CD4-positive, alpha-beta T cell treated with Interleukin-6 at 100 ng/mL for 8 hours (primary cell): ENCODE measurements around the gene KRTAP12-3.

Experiments used
- DNase-seq: peaks from one replicate; pipeline ENCODE4 v3.0.0-alpha.2; 2020; ENCODE audit warnings: mixed read lengths, low spot score

KRTAP12-3 gene

DNA sequence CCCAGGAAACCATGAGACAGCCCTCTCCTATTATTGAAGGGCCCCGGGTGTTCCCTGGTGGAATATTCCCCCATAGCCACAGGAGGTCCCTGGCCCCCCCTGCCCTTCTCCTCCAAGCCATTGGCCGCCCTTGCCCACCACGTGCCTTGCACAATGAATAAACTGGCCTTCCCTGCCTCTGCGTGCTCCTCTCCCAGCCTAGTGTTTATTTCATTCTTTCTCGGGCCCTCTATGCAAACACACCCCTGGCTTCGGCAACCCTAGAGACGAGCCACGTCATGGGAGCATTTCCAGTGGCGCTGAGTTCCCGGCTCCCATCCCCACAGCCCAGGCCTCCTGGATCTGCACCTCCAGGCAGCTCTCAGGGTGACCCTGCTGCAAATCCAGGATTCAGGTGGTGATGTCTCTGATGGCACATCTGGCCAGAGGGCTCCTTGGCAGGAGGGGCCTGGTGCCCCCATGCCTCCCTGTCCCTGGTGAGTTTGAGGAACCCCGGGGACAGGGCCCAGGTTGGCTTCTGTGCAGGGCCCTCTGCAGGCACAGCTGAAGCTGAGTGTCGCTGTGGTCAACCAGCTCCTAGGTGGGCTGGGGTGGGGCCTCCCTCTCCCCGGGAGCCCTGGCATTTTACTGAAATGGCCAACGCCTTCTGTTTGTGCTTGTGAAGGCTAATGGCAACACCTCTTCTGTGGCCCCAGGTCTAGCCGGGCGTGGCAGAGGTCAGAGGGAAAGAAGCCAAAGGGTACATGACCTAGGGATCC lies 45.4 kb downstream of the KRTAP12-3 start:
- no peak for DNase-seq

GRCh38 chr21:44703731-44704635 lies 46.3 kb downstream of the KRTAP12-3 start:
- DNase-seq, result no peak

- no peak for DNase-seq
Observed at GRCh38 chr21:44704636-44705001, 46.9 kb downstream of the KRTAP12-3 start.

- no peak for DNase-seq
Observed at GRCh38 chr21:44706026-44706705, 48.4 kb downstream of the KRTAP12-3 start.

DNA sequence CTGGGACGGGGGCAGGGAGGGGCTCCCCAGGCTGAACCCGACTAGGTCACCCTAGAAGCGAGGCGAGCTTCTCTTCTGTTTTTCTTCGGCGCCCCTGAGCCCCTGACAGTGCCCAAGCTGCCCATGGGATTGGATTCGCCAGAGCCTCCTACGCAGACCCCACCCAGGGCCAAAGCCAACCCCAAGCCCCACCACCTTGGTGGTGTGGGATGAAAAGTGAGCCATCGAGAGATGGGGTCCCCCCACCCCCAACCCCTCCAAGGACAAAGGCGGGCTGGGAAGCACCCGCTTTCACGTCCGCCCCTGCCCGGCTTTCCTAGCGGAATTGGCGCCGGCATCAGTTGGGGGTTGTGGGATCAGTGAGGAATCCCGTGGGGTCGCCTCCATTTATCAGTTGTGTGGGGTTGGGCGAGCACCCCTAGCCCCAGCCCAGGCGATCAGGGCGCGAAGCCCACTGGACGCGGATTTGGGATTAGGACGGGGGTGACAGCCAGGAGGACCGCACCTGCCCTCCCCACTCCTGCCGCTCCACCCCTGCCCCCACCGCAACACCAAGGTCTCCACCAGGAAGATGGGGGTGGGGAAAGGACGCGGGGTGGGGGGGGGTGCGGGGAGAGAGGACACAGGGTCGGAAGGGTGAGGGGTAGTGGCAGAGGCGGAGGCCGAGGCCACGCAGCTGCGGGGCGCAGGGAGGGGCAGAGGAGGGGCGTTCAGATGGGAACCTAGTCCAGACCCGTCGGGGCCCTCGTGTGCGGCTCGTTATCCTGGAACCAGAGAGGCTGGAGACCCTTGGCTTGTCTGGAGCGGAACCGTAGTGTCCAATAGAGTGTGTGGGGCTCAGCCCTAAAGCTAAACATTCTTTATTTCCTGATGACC lies 49.2 kb downstream of the KRTAP12-3 start:
- DNase-seq, result no peak
